Adrenal gland (tissue), 12 donors: Measurements from ENCODE around the gene UNC5A. TPM values are rescaled to one million over a fixed set of nuclear protein-coding genes. Genes with fewer than 3 reads are reported as not detected.
A peak's percentile ranks its signal among the peaks of the same experiment; 100 is the strongest.

Experiments
- DNase-seq, 7 donors: peaks; one replicate each; pipeline ENCODE4 v3.0.0-alpha.2; 2019 to 2020
- H3K27ac ChIP-seq, 5 donors: fragments of 200-600 bp; sonication (generic) in 4 of 5; 1 replicate in 3 of 5; 2 replicates in 2 of 5; pipeline versions ENCODE4 v1.5.1 to v1.8.0; 2016 to 2020; ENCODE audit warnings: mild to moderate bottlenecking in 1 of 5
- H3K27me3 ChIP-seq: fragments of 200-600 bp; 2 replicates; pipeline ENCODE4 v1.8.0; 2021
- H3K36me3 ChIP-seq, 2 donors: fragments of 200-600 bp; replicated peaks in 1 of 2; 1 replicate in 1 of 2; 2 replicates in 1 of 2; pipeline versions ENCODE4 v1.5.1 to v1.8.0; 2018 to 2022
- H3K4me1 ChIP-seq, 2 donors: fragments of 200-600 bp; replicated peaks in 1 of 2; 1 replicate in 1 of 2; 2 replicates in 1 of 2; pipeline versions ENCODE4 v1.5.1 to v1.8.0; 2018 to 2021
- H3K4me3 ChIP-seq, 4 donors: fragments of 200-600 bp; sonication (generic) in 3 of 4; one replicate each; pipeline ENCODE4 v1.5.1; 2016 to 2018
- H3K9me3 ChIP-seq, 3 donors: fragments of 200-600 bp; sonication (generic) in 1 of 3; replicated peaks in 1 of 3; 1 replicate in 2 of 3; 2 replicates in 1 of 3; pipeline versions ENCODE4 v1.5.1 to v1.8.0; 2016 to 2021
- POLR2A ChIP-seq, 2 donors: fragments of 450-650 bp; IDR thresholded peaks; one replicate each; pipeline ENCODE4 v1.6.1; 2017; ENCODE audit warnings: antibody characterized with exemption in 2 of 2, mild to moderate bottlenecking in 2 of 2, moderate library complexity in 1 of 2
- WGBS, 4 donors: extraction: QIAGEN DNeasy Blood & Tissue Kit in 2 of 4; methylation state at CpG; one replicate each; pipeline versions ENCODE4 v1.1.5 to v1.1.7; 2013 to 2017; 5-methylcytosine and 5-hydroxymethylcytosine counted together
- intact Hi-C, 2 donors: fragments of 100-400 bp; cut with DNase I; formaldehyde crosslinking; loops; one replicate each; pipeline versions ENCODE4 v1.14.1 to v1.15.0; 2022 to 2023
- polyA plus RNA-seq, 3 donors: library from polyadenylated mRNA; stranded (reverse); fragments of 200-250 nt in 2 of 3; fragments of 350-450 nt in 1 of 3; fragmentation: Illumina TruSeq in 1 of 3; extraction: RNeasy Lipid Tissue Mini Kit (QIAGEN cat#74804) in 1 of 3; gene quantifications; one replicate each; pipeline ENCODE4 v1.2.3, GENCODE V29; 2013 to 2014
- total RNA-seq, 9 donors: library from RNA; depleted of rRNA in 4 of 9; stranded (reverse); fragments of >200 nt in 4 of 9; fragments of 120-200 nt in 1 of 9; fragmentation: NEBNext Ultra II Directional in 1 of 9; extraction: Animal tissue kit (Norgen Biotek cat#: 25700) in 1 of 9; gene quantifications; one replicate each; pipeline versions ENCODE4 v1.1.0 to v1.2.4, GENCODE V29; 2013 to 2023
- TF ChIP-seq, protein P1 (sequence below), 6 experiments: fragments of 450-650 bp in 4 of 6; fragments of 200-600 bp in 2 of 6; sonication (generic) in 1 of 6; IDR thresholded peaks; 1 replicate in 5 of 6; 2 replicates in 1 of 6; pipeline versions ENCODE4 v1.5.1 to v1.8.0; 2016 to 2021; ENCODE audit warnings: antibody characterized with exemption in 6 of 6, mild to moderate bottlenecking in 2 of 6, moderate library complexity in 1 of 6
- donor health status: healthy with polysubstance abuse.
- donor health status: Bipolar disorder and iron deficiency.
- donor health status: DM: yes; HTN: yes; CAD: no.
- donor health status: DM: no; HTN: no; CAD: no.
- donor health status: DM: no; HTN: no; CAD: no.
- donor health status: DM: yes; HTN: yes; CAD: no.

The UNC5A gene
- total and polyA plus RNA-seq, 12 donors = 0.06 to 19.7 (median 3.5) TPM; not detected in 2

- TF ChIP-seq, protein P1, sequence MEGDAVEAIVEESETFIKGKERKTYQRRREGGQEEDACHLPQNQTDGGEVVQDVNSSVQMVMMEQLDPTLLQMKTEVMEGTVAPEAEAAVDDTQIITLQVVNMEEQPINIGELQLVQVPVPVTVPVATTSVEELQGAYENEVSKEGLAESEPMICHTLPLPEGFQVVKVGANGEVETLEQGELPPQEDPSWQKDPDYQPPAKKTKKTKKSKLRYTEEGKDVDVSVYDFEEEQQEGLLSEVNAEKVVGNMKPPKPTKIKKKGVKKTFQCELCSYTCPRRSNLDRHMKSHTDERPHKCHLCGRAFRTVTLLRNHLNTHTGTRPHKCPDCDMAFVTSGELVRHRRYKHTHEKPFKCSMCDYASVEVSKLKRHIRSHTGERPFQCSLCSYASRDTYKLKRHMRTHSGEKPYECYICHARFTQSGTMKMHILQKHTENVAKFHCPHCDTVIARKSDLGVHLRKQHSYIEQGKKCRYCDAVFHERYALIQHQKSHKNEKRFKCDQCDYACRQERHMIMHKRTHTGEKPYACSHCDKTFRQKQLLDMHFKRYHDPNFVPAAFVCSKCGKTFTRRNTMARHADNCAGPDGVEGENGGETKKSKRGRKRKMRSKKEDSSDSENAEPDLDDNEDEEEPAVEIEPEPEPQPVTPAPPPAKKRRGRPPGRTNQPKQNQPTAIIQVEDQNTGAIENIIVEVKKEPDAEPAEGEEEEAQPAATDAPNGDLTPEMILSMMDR (IDR thresholded peaks at IDR 0.05) = no peak
- TF ChIP-seq POLR2A (IDR thresholded peaks at IDR 0.05) = no peak
- 0 to 30% (median 23%) methylated on average over 1 to 24 of the region's 24 CpGs for WGBS, 4 donors
These were observed 36.2 kb downstream of the UNC5A start for GRCh38 chr5:176846335-176847140.

GRCh38 chr5:176847148-176847547, 36.8 kb downstream of the UNC5A start:
- H3K27me3 ChIP-seq = peaks cover 12% of the 10 kb centered on the region
- no peak overlapping the region for H3K4me3 ChIP-seq
- TF ChIP-seq POLR2A (IDR thresholded peaks at IDR 0.05) = no peak
- TF ChIP-seq, protein P1 (IDR thresholded peaks at IDR 0.05) = no peak
- no peak for DNase-seq
- H3K27ac ChIP-seq = peak overlapping the region in 1 of 5 donors; percentile 69
- no peaks in the 10 kb centered on the region for H3K36me3 ChIP-seq
- intact Hi-C loops = no loop called here
- WGBS, 4 donors = 49 to 67% (median 57%) methylated on average over 5 to 18 of the region's 18 CpGs
- no peaks in the 10 kb centered on the region for H3K9me3 ChIP-seq
- no peaks in the 10 kb centered on the region for H3K4me1 ChIP-seq

More at GRCh38 chr5:176846335-176847140, 36.2 kb downstream of the UNC5A start:
- H3K4me3 ChIP-seq = no peak overlapping the region
- intact Hi-C loops = no loop called here
- peak in 4 of 7 donors; percentile 22 to 74 (median 26) for DNase-seq
- H3K9me3 ChIP-seq = no peaks in the 10 kb centered on the region
- H3K4me1 ChIP-seq = no peaks in the 10 kb centered on the region
- H3K27ac ChIP-seq = peak overlapping the region in 1 of 5 donors; percentile 69
- no peaks in the 10 kb centered on the region for H3K36me3 ChIP-seq
- H3K27me3 ChIP-seq = peaks cover 12% of the 10 kb centered on the region

DNA sequence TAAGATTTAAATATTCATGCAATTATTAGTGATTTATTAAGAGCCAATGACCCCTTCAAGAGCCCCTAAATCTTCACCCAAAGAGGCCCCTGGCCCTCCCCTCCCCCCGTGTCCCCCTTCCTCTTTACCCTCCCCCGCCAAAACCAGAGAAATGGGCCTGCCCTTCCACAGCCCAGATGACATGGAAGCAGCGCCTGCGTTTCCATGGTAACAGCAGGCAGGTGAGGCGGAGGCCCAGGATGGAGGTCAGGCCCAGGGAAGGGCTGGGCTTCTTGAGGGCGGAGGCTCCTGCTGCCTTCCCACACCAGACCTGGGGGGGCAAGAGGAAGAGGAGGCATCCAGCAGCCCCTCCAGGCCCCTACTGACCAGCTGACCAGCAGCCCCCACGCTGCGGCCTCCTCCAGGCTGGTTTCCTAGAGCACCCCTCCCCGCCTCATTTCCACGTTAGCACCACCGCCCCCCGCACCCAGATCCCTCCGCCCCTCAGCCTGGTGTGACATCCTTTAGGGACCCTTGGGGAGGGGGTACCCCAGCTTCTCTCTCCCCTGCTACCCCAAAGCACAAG, 37.4 kb downstream of the UNC5A start:
- H3K9me3 ChIP-seq = no peaks in the 10 kb centered on the region
- TF ChIP-seq, protein P1 (IDR thresholded peaks at IDR 0.05) = no peak
- TF ChIP-seq POLR2A (IDR thresholded peaks at IDR 0.05) = no peak
- H3K36me3 ChIP-seq = no peaks in the 10 kb centered on the region
- no peak for DNase-seq
- peak overlapping the region in 1 of 5 donors; percentile 69 for H3K27ac ChIP-seq
- WGBS, 4 donors = 76 to 88% (median 83%) methylated on average over 8 to 13 of the region's 13 CpGs
- H3K4me1 ChIP-seq = no peaks in the 10 kb centered on the region
- H3K4me3 ChIP-seq = no peak overlapping the region
- intact Hi-C loops = no loop called here
- peaks cover 12% of the 10 kb centered on the region for H3K27me3 ChIP-seq

GRCh38 chr5:176848651-176849050, 38.3 kb downstream of the UNC5A start:
- Histone ChIP-seq H3K9me3 (no peaks in the 10 kb centered on the region), H3K4me3 (no peak overlapping the region), H3K27ac (no peak overlapping the region), H3K27me3 (peaks cover 12% of the 10 kb centered on the region), H3K36me3 (no peaks in the 10 kb centered on the region), H3K4me1 (no peaks in the 10 kb centered on the region)
- intact Hi-C loops = no loop called here
- no peak for DNase-seq
- 82 to 88% (median 86%) methylated on average over 6 to 13 of the region's 13 CpGs for WGBS, 4 donors
- no peak for TF ChIP-seq POLR2A (IDR thresholded peaks at IDR 0.05)
- TF ChIP-seq, protein P1 (IDR thresholded peaks at IDR 0.05) = no peak
